SK-N-SH treated with all-trans-retinoic acid at 6 μM for 48 hours (cell line): ENCODE results near the gene FLT4.

Source experiments
- TCF4 ChIP-seq: fragments of 250-450 bp; sonication (Bioruptor Pico); IDR thresholded peaks from 2 replicates; pipeline ENCODE4 v1.8.0; 2021; ENCODE audit warnings: mild to moderate bottlenecking, moderate library complexity, borderline replicate concordance
- ZC3H10 ChIP-seq: fragments of 250-450 bp; sonication (Bioruptor Pico); IDR thresholded peaks from 2 replicates; pipeline ENCODE4 v1.5.1; 2021; ENCODE audit warnings: mild to moderate bottlenecking, moderate library complexity

- TF ChIP-seq ZC3H10 (CRISPR knock-in tag) (no peak), TCF4 (CRISPR knock-in tag) (no peak)
These were observed 94.1 kb downstream of the FLT4 start for GRCh38 chr5:180555168-180555921.
